HG03521 (cell line): Measurements from ENCODE around the gene PPP2R2D.
A peak's percentile ranks its signal among the peaks of the same experiment; 100 is the strongest.

ENCODE experiments used
- ATAC-seq: cut with Tn5 transposase; IDR thresholded peaks from one replicate; pipeline ENCODE4 v1.9.1; 2021; ENCODE audit warnings: mild to moderate bottlenecking, moderate library complexity; ENCODE audit not compliant: unreplicated experiment

PPP2R2D gene

GRCh38 chr10:131886237-131886636 is 14.6 kb upstream of the PPP2R2D start:
- no peak for ATAC-seq

- no peak for ATAC-seq
Observed at GRCh38 chr10:131888186-131888604, 12.6 kb upstream of the PPP2R2D start.

GRCh38 chr10:131889755-131890154 is 11.1 kb upstream of the PPP2R2D start:
- no peak for ATAC-seq

- no peak for ATAC-seq
Observed at GRCh38 chr10:131890276-131891195, 10.3 kb upstream of the PPP2R2D start.

- ATAC-seq = no peak
Observed at GRCh38 chr10:131891196-131891928, 9.4 kb upstream of the PPP2R2D start.

- no peak for ATAC-seq
Observed at GRCh38 chr10:131891929-131892805, 8.6 kb upstream of the PPP2R2D start.

GRCh38 chr10:131892806-131893675 is 7.8 kb upstream of the PPP2R2D start:
- no peak for ATAC-seq

GRCh38 chr10:131895116-131895515 is 5.7 kb upstream of the PPP2R2D start:
- ATAC-seq = no peak

GRCh38 chr10:131896403-131896802 is 4.4 kb upstream of the PPP2R2D start:
- ATAC-seq = no peak

- no peak for ATAC-seq
Observed at GRCh38 chr10:131897297-131897899, 3.4 kb upstream of the PPP2R2D start.

GRCh38 chr10:131898061-131898460 is 2.7 kb upstream of the PPP2R2D start:
- no peak for ATAC-seq

GRCh38 chr10:131898713-131899112 is 2.1 kb upstream of the PPP2R2D start:
- no peak for ATAC-seq

GRCh38 chr10:131899116-131899690 is 1.6 kb upstream of the PPP2R2D start:
- no peak for ATAC-seq

- no peak for ATAC-seq
Observed at GRCh38 chr10:131899695-131900349, 986 bp upstream of the PPP2R2D start.

- ATAC-seq = peak; percentile 18
Observed at GRCh38 chr10:131901181-131901829, 497 bp downstream of the PPP2R2D start.

- no peak for ATAC-seq
Observed at GRCh38 chr10:131902211-131902610, 1.4 kb downstream of the PPP2R2D start.

- no peak for ATAC-seq
Observed at GRCh38 chr10:131902691-131903090, 1.9 kb downstream of the PPP2R2D start.

GRCh38 chr10:131905267-131905571 is 4.4 kb downstream of the PPP2R2D start:
- no peak for ATAC-seq
